Ureter (tissue), 1 donor: ENCODE results near the gene KLF3. TPM values are rescaled to one million over a fixed set of nuclear protein-coding genes. Genes with fewer than 3 reads are reported as not detected.
"Not testable (repeated sequence)": the region's sequence is repeated elsewhere in the genome, so short reads cannot be mapped to it uniquely, and the experiment has no call there.

Experiments used
- DNase-seq: peaks from one replicate; pipeline ENCODE4 v3.0.0-alpha.2; 2020; ENCODE audit warnings: low spot score
- total RNA-seq: library from RNA; stranded (reverse); gene quantifications from one replicate; pipeline ENCODE4 v1.2.4, GENCODE V29; 2023
- donor health status: DM: yes; HTN: yes; CAD: no.

The KLF3 gene
- 81.8 TPM for total RNA-seq

DNA sequence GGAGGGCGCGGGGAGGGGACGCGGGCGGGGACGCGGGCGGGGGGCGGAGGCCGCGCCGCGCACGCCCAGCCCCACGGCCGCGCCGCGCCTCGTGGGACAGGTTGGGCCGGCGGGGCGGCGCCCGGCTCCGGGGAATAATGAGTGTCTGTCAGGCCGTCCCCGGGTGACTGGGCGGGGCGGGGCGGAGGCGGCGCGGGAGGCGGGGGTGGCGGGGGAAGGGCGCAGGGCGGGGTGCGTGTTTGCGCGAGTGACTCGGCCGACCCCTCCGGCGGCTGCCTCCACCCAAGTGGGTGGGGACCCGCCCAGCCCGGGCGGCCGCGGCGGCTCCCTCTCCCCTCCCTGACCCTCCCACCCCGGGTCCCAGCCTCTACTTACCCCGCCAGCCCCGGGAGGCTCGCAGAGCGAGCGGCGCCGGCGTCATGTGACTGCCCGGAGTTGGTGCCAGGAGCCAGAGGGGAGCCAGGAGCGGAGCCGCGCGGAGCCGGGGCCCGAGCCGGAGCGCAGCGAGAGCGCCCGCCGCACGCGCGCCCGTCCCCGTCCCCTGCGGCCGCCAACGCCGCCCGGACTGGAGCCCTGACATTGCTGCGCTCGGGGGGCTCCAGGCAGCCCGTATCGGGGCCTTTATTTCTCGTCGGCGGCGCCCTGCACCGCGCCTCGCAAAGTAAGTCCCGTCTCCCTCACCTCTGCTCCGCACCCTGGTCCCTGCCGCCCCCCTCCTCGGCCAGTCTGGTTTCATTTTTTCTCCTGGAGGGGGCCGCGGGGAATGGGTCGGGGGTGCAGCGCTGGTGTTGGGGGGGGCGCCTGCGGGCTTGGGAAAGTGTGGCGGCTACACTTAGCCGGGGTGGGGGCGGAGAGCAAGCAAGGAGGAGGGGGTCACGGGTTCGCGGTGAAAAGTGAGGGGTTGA, at the start of gene KLF3:
KLF3 (plus strand) TSS at position 399 of the 905 bp plus-strand sequence. CDS start 16,427 bp downstream, outside the sequence.
- peak; percentile 95 for DNase-seq

GRCh38 chr4:38614231-38614630, 49.8 kb upstream of the KLF3 start:
- DNase-seq = no peak

DNA sequence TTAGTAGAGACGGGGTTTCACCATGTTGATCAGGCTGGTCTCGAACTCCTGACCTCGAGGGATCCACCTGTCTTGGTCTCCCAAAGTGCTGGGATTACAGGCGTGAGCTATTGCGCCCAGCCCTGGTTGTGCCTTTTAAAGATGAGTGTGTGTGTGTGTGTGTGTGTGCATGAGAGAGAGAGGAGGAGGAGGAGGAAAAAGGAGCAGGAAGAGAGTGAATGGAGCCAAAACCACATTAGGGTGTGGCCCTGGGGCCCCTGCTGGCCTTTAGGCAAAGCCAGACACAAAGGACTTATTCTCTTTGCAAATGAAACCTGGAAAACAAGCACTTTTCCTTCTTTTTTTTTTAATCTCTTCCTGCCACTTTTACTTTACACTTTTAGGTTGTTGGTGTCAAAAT, 48.2 kb upstream of the KLF3 start:
- DNase-seq = no peak

DNA sequence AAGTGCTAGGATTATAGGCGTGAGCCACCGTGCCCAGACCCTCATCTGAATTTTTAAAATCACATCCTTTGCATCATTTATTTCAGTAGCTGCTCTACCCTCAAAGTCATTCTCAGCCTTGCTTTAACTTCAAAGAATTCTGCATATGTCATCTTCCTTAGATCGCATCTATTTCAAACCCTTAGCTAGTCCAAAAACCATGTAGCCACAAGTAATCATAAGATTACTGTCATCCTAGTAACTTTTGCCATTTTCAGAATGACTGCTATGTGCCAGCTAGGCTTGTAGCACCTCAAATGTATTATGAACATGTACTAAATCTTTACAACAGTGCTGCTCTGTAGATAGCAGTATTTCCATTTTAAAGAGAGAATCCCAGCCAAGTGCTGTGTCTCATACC, 45.5 kb upstream of the KLF3 start:
- DNase-seq = no peak

- no peak for DNase-seq
Measured at GRCh38 chr4:38619316-38619715, 44.7 kb upstream of the KLF3 start.

GRCh38 chr4:38620065-38620464, 43.9 kb upstream of the KLF3 start:
- DNase-seq = no peak

DNA sequence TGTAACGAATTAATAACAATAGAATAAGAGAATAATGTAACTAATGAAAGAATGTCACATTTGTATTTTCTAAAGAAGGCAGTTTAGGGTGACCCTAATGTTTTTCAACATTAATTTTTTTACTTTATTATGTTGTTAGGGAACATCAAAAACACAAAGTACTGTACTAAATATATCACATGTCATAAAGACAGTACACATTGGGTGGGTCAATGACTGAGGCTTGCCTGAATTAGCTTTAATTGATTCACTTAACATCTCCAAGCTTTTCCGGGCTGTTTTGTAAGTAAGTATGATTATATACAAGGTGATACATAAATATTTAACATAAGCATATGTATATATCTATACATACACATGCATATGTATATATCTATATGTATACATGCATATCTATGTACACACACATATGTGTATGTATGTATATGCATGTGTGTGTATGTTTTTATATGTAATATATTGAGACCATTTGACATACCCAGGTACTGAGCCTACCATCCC, 43.4 kb upstream of the KLF3 start:
- DNase-seq = no peak

- peak; percentile 67 for DNase-seq
Measured at GRCh38 chr4:38621028-38621684, 42.8 kb upstream of the KLF3 start.

- DNase-seq = no peak
Measured at GRCh38 chr4:38621831-38622230, 42.2 kb upstream of the KLF3 start.

- DNase-seq = not testable (repeated sequence)
Measured at GRCh38 chr4:38622340-38622739, 41.7 kb upstream of the KLF3 start.

- no peak for DNase-seq
Measured at GRCh38 chr4:38623260-38623659, 40.7 kb upstream of the KLF3 start.

- DNase-seq = no peak
Measured at GRCh38 chr4:38624311-38624710, 39.7 kb upstream of the KLF3 start.

DNA sequence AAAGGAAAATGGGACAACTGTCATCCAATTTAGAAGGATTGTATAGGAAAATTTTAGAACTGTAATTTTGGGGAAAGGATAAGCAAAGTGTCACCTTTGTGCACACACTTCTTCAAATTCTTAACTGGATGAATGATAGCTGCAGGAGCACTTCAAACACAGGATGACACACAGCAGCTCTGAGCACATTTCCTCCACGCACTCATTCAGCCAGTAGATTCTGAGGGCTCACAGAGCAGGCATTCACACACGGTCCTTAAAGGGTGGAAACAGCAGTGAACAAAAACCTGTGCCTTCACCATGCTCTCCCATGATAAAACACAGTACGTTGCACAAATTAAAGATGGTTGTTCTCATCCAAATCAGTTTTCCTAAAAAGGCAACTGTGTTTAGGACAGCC, 38.5 kb upstream of the KLF3 start:
- no peak for DNase-seq

- not testable (repeated sequence) for DNase-seq
Measured at GRCh38 chr4:38626901-38627444, 37.0 kb upstream of the KLF3 start.

- no peak for DNase-seq
Measured at GRCh38 chr4:38630519-38630918, 33.5 kb upstream of the KLF3 start.

DNA sequence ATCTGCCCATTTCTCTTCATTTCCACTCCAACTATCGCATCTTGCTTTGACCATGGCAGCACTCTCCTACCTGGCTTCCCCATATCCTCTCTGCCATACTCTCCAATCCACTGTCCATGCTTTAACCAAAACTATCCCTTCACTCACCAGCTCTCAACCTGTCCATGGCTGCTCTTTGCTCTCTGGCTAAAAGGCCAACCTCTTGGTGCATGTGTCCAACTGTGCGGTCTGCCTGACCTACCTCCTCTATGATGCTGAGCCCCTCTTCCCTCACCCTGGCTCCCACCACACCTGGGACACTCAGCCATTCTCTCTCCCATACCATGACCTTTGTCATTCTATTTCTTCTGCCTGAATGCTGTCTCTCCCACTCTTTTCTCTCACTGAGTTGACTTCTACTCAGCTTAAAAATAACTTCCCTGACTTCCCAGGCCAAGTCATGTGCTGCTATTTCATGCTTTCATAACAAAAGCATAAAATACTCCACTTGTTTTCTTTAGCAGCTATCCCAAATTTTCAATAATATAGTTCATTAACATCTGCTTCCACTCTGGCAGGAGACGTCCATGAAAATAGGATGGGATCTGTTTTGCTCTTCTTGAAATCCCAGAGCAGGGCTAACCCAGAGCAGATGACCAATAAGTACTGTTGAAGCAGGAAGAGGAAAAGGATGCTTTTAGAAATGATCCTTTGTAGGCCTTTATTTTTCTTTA, 29.8 kb upstream of the KLF3 start:
- no peak for DNase-seq

DNA sequence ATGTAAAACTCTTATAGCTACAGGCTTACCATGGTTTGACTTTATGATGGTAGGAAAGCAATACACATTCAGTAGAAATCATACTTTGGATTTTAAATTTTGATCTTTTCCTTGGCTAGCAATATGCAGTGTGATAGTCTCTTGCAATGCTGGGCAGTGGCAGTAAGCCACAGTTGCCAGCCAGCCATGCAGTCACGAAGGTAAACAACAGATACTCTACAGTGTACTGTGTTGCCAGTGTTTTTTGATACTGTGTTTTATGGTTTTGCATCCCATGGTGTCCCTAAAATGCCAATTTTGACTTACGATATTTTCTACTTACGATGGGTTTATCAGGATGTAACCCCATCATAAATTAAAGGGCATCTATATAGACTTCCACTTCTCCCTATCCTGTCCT, 24.8 kb upstream of the KLF3 start:
- no peak for DNase-seq

GRCh38 chr4:38641811-38642210, 22.2 kb upstream of the KLF3 start:
- no peak for DNase-seq

DNA sequence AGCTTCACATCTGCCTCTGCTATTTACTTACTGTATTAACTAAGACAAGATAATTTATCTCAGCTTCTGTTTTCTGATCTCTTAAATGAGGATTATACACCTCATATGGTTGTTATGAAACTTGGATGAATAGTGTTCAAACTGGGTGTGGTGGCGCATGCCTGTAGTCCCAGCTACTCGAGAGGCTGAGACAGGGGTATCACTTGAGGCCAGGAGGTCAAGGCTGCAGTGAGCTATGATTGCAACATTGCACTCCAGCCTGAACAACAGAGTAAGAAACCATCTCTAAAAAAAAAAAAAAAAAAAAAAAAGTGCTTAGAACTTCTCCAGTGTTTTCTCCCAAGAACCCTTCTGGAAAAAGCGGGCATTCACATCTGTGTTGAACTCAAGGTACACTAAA, 19.8 kb upstream of the KLF3 start:
- no peak for DNase-seq

DNA sequence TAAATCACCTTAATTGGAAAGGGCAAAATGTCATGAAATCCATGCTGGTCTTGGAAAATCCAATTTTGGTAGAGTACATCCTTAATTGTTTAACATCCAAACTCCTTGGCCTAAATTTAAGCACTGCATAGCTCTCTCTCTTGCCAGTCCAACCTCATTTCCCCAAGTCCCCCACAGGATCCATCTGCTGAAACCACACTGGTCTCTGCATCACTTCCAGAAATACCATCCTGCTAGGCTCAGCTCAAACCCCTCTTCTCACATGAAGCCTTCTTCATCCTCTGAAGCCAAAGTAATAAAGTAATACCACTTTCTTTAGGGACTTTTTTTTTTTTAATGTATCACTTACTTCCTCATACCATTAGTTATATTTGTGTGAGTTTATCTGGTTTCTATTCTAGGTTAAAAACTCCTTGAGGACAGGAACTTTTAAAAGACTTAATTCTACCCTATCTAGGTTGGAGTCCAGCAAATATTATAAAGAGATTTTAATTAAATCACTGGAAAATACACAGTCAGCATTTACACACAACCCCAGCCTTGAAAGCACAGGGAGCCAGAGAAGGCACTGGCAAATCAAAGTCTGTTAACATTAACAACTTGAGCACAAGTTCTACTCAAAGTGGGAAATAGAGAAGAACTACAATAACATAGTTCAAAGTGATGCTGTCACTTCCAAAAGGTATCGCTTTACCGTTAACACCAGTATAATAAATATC, 16.7 kb upstream of the KLF3 start:
- no peak for DNase-seq

DNA sequence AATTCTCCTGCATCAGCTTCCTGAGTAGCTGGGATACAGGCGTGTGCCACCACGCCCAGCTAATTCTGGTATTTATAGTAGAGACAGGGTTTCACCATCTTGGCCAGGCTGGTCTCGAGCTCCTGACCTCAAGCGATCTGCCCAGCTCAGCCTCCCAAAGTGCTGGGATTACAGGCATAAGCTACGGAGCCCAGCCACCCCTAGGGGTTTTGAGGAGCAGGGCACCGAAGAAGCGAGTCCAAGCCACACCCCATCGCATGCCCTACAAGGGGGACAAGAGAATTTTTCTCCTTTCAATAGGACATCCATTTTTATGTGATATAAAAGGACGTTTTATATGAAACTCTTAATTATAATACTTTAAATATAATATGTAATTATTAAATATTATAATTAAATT, 13.9 kb upstream of the KLF3 start:
- DNase-seq = no peak
